MM.1S (cell line): ENCODE data around the gene AGR3.

Experiments used
- DNase-seq: peaks from one replicate; pipeline ENCODE4 v3.0.0-alpha.2; 2015
- H2AFZ ChIP-seq: fragments of 300-600 bp; sonication (generic); 2 replicates; pipeline ENCODE4 v1.6.0; 2016; ENCODE audit warnings: antibody characterized with exemption, low read length
- H3F3A ChIP-seq: fragments of 300-600 bp; sonication (generic); 2 replicates; pipeline ENCODE4 v1.6.1; 2016; ENCODE audit warnings: mild to moderate bottlenecking, antibody characterized with exemption, low read length, moderate library complexity, mixed read lengths; ENCODE audit not compliant: insufficient read depth
- H3K27ac ChIP-seq: fragments of 300-600 bp; sonication (generic); 2 replicates; pipeline ENCODE4 v1.5.1; 2016; ENCODE audit warnings: mild to moderate bottlenecking, low read length
- H3K27me3 ChIP-seq: fragments of 300-600 bp; sonication (generic); replicated peaks from 2 replicates; pipeline ENCODE4 v1.6.0; 2016; ENCODE audit warnings: low read length; ENCODE audit not compliant: insufficient read depth
- H3K36me3 ChIP-seq: fragments of 300-600 bp; sonication (generic); replicated peaks from 2 replicates; pipeline ENCODE4 v1.6.1; 2016; ENCODE audit warnings: mild to moderate bottlenecking, low read length, mixed read lengths; ENCODE audit not compliant: insufficient read depth
- H3K4me1 ChIP-seq: fragments of 300-600 bp; sonication (generic); 2 replicates; pipeline ENCODE4 v1.6.1; 2016; ENCODE audit warnings: low read length, mixed read lengths
- H3K4me2 ChIP-seq: fragments of 300-600 bp; sonication (generic); 2 replicates; pipeline ENCODE4 v1.6.0; 2016; ENCODE audit warnings: low read depth, low read length
- H3K4me3 ChIP-seq: fragments of 300-600 bp; sonication (generic); 2 replicates; pipeline ENCODE4 v1.5.1; 2016; ENCODE audit warnings: low read length, mixed read lengths
- H3K79me2 ChIP-seq: fragments of 300-600 bp; sonication (generic); 2 replicates; pipeline ENCODE4 v1.6.1; 2016; ENCODE audit warnings: mixed run types, low read length, mixed read lengths
- H3K9ac ChIP-seq: fragments of 300-600 bp; sonication (generic); 2 replicates; pipeline ENCODE4 v1.6.1; 2016; ENCODE audit warnings: low read length, mixed read lengths
- H3K9me2 ChIP-seq: fragments of 300-600 bp; sonication (generic); replicated peaks from 2 replicates; pipeline ENCODE4 v1.6.1; 2016; ENCODE audit warnings: mild to moderate bottlenecking, low read length, mixed read lengths; ENCODE audit not compliant: insufficient read depth
- H3K9me3 ChIP-seq: fragments of 300-600 bp; sonication (generic); replicated peaks from 2 replicates; pipeline ENCODE4 v1.6.1; 2016; ENCODE audit warnings: mild to moderate bottlenecking, low read length, mixed read lengths; ENCODE audit not compliant: insufficient read depth
- H4K20me1 ChIP-seq: fragments of 300-600 bp; sonication (generic); 2 replicates; pipeline ENCODE4 v1.6.1; 2016; ENCODE audit warnings: mild to moderate bottlenecking, low read length, moderate library complexity, mixed read lengths; ENCODE audit not compliant: insufficient read depth
- CTCF ChIP-seq: fragments of 300-600 bp; sonication (generic); IDR thresholded peaks from 2 replicates; pipeline ENCODE4 v1.5.1; 2016; ENCODE audit warnings: antibody characterized with exemption, low read length, mixed read lengths
- EZH2 ChIP-seq: fragments of 300-600 bp; sonication (generic); optimal IDR thresholded peaks from 2 replicates; pipeline ENCODE3; 2017; ENCODE audit warnings: low read depth, mild to moderate bottlenecking, antibody characterized with exemption, low read length, mixed read lengths
- EZH2phosphoT487 ChIP-seq: fragments of 300-600 bp; sonication (generic); IDR thresholded peaks from 2 replicates; pipeline ENCODE4 v1.6.1; 2018; ENCODE audit warnings: antibody characterized with exemption, low read length

The AGR3 gene

GRCh38 chr7:16811551-16811950 lies 70.2 kb downstream of the AGR3 start:
- H3K27ac ChIP-seq = no peak overlapping the region
- no peak overlapping the region for H3K4me3 ChIP-seq
- H3K9ac ChIP-seq = no peak overlapping the region
- H3K9me3 ChIP-seq = no peaks in the 10 kb centered on the region
- no peak overlapping the region for H2AFZ ChIP-seq
- H3K4me2 ChIP-seq = no peak overlapping the region
- no peaks in the 10 kb centered on the region for H3F3A ChIP-seq
- no peaks in the 10 kb centered on the region for H3K36me3 ChIP-seq
- no peak for DNase-seq
- no peaks in the 10 kb centered on the region for H4K20me1 ChIP-seq
- no peaks in the 10 kb centered on the region for H3K9me2 ChIP-seq
- TF ChIP-seq EZH2phosphoT487 (no peak), EZH2 (no peak), CTCF (no peak)
- no peaks in the 10 kb centered on the region for H3K4me1 ChIP-seq
- H3K27me3 ChIP-seq = no peaks in the 10 kb centered on the region
- no peaks in the 10 kb centered on the region for H3K79me2 ChIP-seq

- no peak for DNase-seq
Measured at GRCh38 chr7:16810573-16810972, 71.2 kb downstream of the AGR3 start.

GRCh38 chr7:16810112-16810511 lies 71.7 kb downstream of the AGR3 start:
- TF ChIP-seq CTCF (no peak), EZH2phosphoT487 (no peak), EZH2 (no peak)
- H3K9me3 ChIP-seq = no peaks in the 10 kb centered on the region
- no peak overlapping the region for H3K27ac ChIP-seq
- H3F3A ChIP-seq = no peaks in the 10 kb centered on the region
- no peaks in the 10 kb centered on the region for H3K4me1 ChIP-seq
- H3K4me2 ChIP-seq = no peak overlapping the region
- DNase-seq = no peak
- H3K27me3 ChIP-seq = no peaks in the 10 kb centered on the region
- H3K79me2 ChIP-seq = no peaks in the 10 kb centered on the region
- no peak overlapping the region for H3K9ac ChIP-seq
- H4K20me1 ChIP-seq = no peaks in the 10 kb centered on the region
- H3K9me2 ChIP-seq = no peaks in the 10 kb centered on the region
- H3K4me3 ChIP-seq = no peak overlapping the region
- H3K36me3 ChIP-seq = no peaks in the 10 kb centered on the region
- H2AFZ ChIP-seq = no peak overlapping the region

More at GRCh38 chr7:16810573-16810972, 71.2 kb downstream of the AGR3 start:
- H3K79me2 ChIP-seq = no peaks in the 10 kb centered on the region
- H3K27me3 ChIP-seq = no peaks in the 10 kb centered on the region
- no peaks in the 10 kb centered on the region for H3K36me3 ChIP-seq
- TF ChIP-seq EZH2phosphoT487 = no peak
- TF ChIP-seq EZH2 = no peak
- no peak for TF ChIP-seq CTCF
- no peaks in the 10 kb centered on the region for H3K4me1 ChIP-seq
- no peak overlapping the region for H3K9ac ChIP-seq
- H3K9me2 ChIP-seq = no peaks in the 10 kb centered on the region
- no peaks in the 10 kb centered on the region for H3K9me3 ChIP-seq
- H3K4me3 ChIP-seq = no peak overlapping the region
- H3F3A ChIP-seq = no peaks in the 10 kb centered on the region
- H4K20me1 ChIP-seq = no peaks in the 10 kb centered on the region
- no peak overlapping the region for H3K27ac ChIP-seq
- H2AFZ ChIP-seq = no peak overlapping the region
- H3K4me2 ChIP-seq = no peak overlapping the region
